GM18505 (cell line): Measurements from ENCODE around the gene MCF2L.

Experiments
- ATAC-seq: cut with Tn5 transposase; IDR thresholded peaks from one replicate; pipeline ENCODE4 v1.9.1; 2021; ENCODE audit not compliant: unreplicated experiment
- POLR2A ChIP-seq: IDR thresholded peaks from 4 replicates; pipeline ENCODE4 v1.6.1; 2011; ENCODE audit warnings: borderline replicate concordance; ENCODE audit not compliant: insufficient read depth, insufficient read length; ENCODE audit errors: extremely low read depth

The MCF2L gene

DNA sequence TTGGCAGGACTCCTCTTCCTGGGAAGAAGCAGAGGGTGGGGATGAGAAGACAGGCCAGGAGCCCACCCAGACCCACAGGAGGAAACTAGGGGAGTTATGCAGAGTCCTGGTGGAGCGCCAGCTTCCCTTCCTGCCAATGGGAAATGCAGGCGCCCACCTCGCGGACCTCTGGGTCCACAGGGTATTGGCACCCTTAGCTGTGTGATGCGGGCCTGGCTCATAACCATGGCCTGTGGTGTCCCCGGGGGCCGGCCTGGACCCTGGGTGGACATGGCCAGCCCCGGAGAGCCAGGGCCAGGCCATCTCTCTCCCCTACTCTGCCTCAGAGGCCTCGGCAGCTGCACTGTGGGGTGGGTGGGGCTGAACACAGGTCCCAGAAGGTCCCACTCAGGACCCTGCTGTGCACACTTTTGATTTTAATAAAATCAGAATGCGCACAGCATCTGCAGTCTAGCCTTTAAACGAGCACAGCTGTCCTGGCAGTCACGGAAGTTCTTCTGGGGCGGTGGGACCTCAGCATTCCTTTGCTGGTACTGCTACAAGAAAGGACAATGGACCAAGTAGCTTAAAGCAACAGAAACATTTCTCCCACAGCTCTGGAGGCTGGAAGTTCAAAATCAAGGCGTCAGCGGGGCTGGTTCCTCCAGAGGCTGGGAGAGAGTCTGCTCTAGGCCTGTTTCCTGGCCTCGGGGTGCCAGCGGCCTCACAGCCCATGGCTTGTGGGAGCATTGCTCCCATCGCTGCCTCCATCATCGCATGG, 155.4 kb downstream of the MCF2L start:
- TF ChIP-seq POLR2A, result no peak
- no peak for ATAC-seq

GRCh38 chr13:113125506-113126264, 156.7 kb downstream of the MCF2L start:
- ATAC-seq, result no peak
- TF ChIP-seq POLR2A, result no peak

- no peak for ATAC-seq
Measured at GRCh38 chr13:113126265-113127150, 157.5 kb downstream of the MCF2L start.

GRCh38 chr13:113129480-113129879, 160.5 kb downstream of the MCF2L start:
- no peak for ATAC-seq
- TF ChIP-seq POLR2A, result no peak

More at GRCh38 chr13:113126265-113127150, 157.5 kb downstream of the MCF2L start:
- no peak for TF ChIP-seq POLR2A

- TF ChIP-seq POLR2A, result no peak
- no peak for ATAC-seq
Measured at GRCh38 chr13:113129921-113130750, 161.1 kb downstream of the MCF2L start.

GRCh38 chr13:113135281-113135760, 166.3 kb downstream of the MCF2L start:
- no peak for ATAC-seq
- no peak for TF ChIP-seq POLR2A

DNA sequence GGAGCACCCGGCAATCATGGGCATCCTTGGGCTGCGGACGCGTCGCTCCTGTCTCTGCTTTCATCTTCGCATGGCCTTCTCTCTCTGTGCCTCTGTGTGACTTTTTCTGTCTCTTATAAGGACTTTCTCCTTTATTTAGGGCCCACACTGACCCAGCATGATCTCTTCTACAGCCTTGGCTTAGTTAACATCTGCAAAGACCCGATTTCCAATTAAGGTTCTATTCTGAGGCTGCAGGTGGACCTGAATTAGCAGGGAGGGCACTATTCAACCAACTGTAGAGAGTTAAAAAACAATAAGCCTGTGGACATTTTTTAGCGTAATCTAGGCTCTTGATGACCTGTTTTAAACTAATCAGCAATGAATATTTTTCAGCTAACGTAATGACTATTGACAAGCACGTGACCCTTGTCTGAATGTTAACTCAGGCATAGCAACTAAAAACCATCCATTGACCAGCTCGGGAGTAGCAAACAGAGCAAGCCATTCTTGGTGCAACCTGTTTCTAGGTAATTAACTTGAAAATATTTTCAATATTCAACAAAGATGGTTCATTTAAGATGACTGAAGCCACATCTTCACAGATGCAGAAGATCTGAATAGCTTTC, 168.8 kb downstream of the MCF2L start:
- TF ChIP-seq POLR2A, result no peak
- no peak for ATAC-seq

DNA sequence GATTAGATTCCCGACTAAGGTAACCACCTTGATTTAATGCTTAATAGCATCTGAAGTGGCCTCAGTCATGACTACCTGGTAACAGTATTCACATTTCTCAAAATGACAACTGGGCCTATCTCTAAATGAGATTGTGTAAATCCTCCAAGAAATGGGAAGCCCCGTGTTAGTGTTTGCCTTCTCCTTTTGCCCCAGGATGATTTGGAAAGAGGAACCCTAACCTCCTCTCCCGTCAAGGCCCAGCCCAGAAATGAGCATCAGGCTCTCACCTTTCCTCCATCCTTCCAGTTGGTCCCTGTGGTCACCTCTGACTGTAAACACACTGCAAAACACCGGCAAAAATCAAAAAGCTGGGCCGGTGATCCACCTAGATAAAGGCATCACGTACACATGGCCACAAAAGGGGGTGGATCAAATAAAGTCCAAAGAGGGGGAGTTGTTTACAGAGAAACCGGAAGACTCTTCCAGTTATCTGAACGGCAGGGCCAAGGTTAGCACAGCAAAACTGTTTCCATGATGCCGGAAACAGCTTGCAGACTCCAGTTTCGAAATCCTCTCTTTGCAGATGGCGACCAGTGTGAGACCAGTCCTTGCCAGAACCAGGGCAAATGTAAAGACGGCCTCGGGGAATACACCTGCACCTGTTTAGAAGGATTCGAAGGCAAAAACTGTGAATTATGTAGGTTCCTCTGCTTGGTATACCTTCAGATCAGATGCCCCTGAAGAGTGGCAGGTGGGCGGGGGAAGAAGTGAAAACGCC, 170.0 kb downstream of the MCF2L start:
- no peak for ATAC-seq
- no peak for TF ChIP-seq POLR2A

DNA sequence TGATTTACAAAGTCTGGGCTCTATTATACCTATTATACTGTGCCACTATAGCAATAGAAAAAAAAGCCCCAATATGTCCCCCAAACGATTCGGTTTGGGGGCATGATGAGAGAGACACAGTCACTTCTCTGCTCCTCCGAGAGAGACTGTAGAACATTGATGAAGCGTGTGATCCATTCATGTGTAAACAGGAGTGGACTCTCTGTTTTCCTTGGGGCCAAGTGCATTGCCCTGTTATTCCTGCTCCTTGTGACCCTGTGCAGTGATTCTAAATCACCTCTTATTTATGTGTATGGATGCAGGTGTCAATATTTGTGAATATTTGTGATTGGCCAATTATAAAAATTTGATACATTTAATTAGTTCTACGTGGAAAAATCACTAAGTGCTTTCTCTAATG, 170.6 kb downstream of the MCF2L start:
- no peak for TF ChIP-seq POLR2A
- no peak for ATAC-seq

DNA sequence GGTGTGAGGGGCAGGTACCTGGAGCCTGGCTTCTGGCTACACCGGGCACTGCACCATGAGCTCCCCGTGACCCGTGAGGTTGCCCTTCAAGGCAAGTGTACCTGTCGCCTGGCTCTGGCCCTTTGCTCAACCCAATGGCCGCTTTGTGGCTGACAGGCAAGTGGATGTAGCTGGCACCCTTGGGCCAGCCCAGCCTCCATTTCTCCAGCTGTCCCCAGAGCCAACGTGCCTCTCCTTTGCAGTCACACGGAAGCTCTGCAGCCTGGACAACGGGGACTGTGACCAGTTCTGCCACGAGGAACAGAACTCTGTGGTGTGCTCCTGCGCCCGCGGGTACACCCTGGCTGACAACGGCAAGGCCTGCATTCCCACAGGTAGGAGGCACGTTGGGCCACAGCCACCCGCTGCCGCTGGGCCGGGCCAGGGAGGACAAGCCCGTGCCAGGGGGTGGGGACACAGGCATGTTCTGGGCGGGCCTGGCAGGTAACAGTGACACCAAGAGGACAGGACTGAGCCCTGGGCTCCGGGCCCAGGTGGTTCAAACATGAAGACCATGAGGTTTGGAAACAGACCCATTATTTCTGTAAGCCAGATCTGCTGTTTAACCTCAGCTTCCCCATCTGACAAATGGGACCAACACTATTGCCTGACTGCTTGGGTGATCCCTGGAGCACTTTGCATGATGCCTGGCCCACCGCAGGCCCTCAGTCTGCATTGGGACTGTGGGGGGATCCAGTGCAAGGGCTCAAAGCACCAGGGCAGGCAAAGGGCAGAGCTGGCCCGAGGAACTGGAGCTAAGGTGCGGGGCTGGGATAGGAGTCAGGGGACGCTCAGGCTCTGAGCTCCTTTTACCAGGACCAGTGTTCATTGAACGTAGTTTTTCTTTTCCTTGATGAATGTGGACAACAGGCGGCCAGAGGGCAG, 171.9 kb downstream of the MCF2L start:
- TF ChIP-seq POLR2A, result no peak
- ATAC-seq, result no peak
